Peyer's patch (tissue), 4 donors: ENCODE measurements around the gene UBE2V1.

Experiments used
- POLR2A ChIP-seq, 2 donors: fragments of 450-650 bp; IDR thresholded peaks; one replicate each; pipeline ENCODE4 v1.5.1; 2017; ENCODE audit warnings: antibody characterized with exemption in 2 of 2, mild to moderate bottlenecking in 2 of 2, moderate library complexity in 2 of 2
- TF ChIP-seq, protein P1 (sequence below), 6 experiments: fragments of 450-650 bp in 4 of 6; fragments of 200-600 bp in 2 of 6; sonication (generic) in 1 of 6; IDR thresholded peaks; one replicate each; pipeline ENCODE4 v1.5.1; 2017 to 2019; ENCODE audit warnings: antibody characterized with exemption in 6 of 6, mild to moderate bottlenecking in 3 of 6, moderate library complexity in 1 of 6

DNA sequence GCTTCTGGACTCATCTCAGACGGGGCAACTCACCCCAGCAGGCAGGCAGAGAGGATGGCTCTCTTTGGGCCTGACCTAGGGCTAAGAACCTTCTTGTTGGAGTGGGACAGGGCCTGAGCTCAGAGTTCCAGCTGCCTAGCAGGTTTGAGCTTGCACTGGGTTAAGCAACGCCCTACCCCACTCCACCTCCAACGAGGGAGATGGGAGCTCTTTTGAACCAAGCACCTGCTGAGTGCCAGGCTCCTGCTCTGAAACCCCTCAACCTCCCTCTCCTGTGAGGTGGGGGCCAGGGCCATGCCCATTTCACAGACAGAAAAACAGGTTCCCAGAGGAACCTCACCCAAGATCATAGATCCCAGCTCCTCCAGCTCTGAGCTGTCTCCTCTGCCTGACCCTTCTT lies 75.8 kb downstream of the UBE2V1 start:
- TF ChIP-seq POLR2A (IDR thresholded peaks at IDR 0.05) = no peak
- TF ChIP-seq, protein P1, sequence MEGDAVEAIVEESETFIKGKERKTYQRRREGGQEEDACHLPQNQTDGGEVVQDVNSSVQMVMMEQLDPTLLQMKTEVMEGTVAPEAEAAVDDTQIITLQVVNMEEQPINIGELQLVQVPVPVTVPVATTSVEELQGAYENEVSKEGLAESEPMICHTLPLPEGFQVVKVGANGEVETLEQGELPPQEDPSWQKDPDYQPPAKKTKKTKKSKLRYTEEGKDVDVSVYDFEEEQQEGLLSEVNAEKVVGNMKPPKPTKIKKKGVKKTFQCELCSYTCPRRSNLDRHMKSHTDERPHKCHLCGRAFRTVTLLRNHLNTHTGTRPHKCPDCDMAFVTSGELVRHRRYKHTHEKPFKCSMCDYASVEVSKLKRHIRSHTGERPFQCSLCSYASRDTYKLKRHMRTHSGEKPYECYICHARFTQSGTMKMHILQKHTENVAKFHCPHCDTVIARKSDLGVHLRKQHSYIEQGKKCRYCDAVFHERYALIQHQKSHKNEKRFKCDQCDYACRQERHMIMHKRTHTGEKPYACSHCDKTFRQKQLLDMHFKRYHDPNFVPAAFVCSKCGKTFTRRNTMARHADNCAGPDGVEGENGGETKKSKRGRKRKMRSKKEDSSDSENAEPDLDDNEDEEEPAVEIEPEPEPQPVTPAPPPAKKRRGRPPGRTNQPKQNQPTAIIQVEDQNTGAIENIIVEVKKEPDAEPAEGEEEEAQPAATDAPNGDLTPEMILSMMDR (IDR thresholded peaks at IDR 0.05) = no peak
